H1 (cell line): ENCODE measurements around the gene UBASH3B. TPM values are rescaled to one million over a fixed set of nuclear protein-coding genes. Genes with fewer than 3 reads are reported as not detected.

Experiments
- CTCF ChIA-PET: fragments of 300-600 bp; sonication (Branson Sonifier 250); formaldehyde crosslinking; loops from one replicate; lab custom pipeline; 2021; ENCODE audit not compliant: partially characterized antibody; lab: Charles Lee
- POLR2A ChIA-PET: fragments of 300-600 bp; sonication (Branson Sonifier 250); formaldehyde crosslinking; loops from one replicate; lab custom pipeline; 2021; ENCODE audit warnings: inconsistent platforms; ENCODE audit not compliant: partially characterized antibody; lab: Charles Lee
- DNase-seq, 2 experiments: peaks; one replicate each; pipeline versions ENCODE4 v3.0.0 to v3.0.0-alpha.2; 2010 to 2022; ENCODE audit warnings: low spot score in 2 of 2, low read depth in 1 of 2, mixed read lengths in 1 of 2
- FAIRE-seq: peaks from 2 replicates; lab custom pipeline; 2011; peaks lifted over from hg19 to GRCh38; lab: Jason Lieb, UNC
- H2AFZ ChIP-seq: 2 replicates; pipeline ENCODE4 v1.8.1; 2012; ENCODE audit warnings: low read length, inconsistent platforms
- H2AK5ac ChIP-seq: 2 replicates; pipeline ENCODE4 v1.6.1; 2013; ENCODE audit warnings: low read depth, low read length
- H2BK120ac ChIP-seq: replicated peaks from 2 replicates; pipeline ENCODE3; 2013; ENCODE audit warnings: low read depth, low read length, inconsistent platforms
- H2BK12ac ChIP-seq: 2 replicates; pipeline ENCODE4 v1.6.1; 2013; ENCODE audit warnings: low read depth, low read length
- H2BK15ac ChIP-seq: 2 replicates; pipeline ENCODE4 v1.6.1; 2013; ENCODE audit warnings: low read length
- H2BK20ac ChIP-seq: 2 replicates; pipeline ENCODE4 v1.6.1; 2013; ENCODE audit warnings: low read length
- H2BK5ac ChIP-seq: 2 replicates; pipeline ENCODE4 v1.6.1; 2013; ENCODE audit warnings: low read depth, low read length
- H3K14ac ChIP-seq: 2 replicates; pipeline ENCODE4 v1.6.1; 2013; ENCODE audit warnings: inconsistent platforms; ENCODE audit not compliant: insufficient read length
- H3K18ac ChIP-seq: 2 replicates; pipeline ENCODE4 v1.6.1; 2013; ENCODE audit warnings: low read length; ENCODE audit errors: extremely low read depth
- H3K23ac ChIP-seq: 2 replicates; pipeline ENCODE4 v1.6.1; 2013; ENCODE audit warnings: inconsistent platforms; ENCODE audit not compliant: insufficient read length
- H3K23me2 ChIP-seq: 2 replicates; pipeline ENCODE4 v1.6.1; 2013; ENCODE audit warnings: low read depth, low read length
- H3K27ac ChIP-seq: 2 replicates; pipeline ENCODE4 v1.6.1; 2011; ENCODE audit warnings: low read depth, low read length, inconsistent platforms
- H3K27me3 ChIP-seq, 4 experiments: replicated peaks in 1 of 4; 1 replicate in 1 of 4; 2 replicates in 3 of 4; pipeline versions ENCODE4 v1.6.1 to v1.8.1; 2011 to 2013; ENCODE audit warnings: low read length in 3 of 4, mild to moderate bottlenecking in 3 of 4, inconsistent platforms in 2 of 4, mixed read lengths in 2 of 4, moderate library complexity in 1 of 4; ENCODE audit not compliant: control insufficient read depth in 3 of 4, insufficient read depth in 3 of 4; ENCODE audit errors: extremely low read depth in 1 of 4
- H3K36me3 ChIP-seq, 4 experiments: 2 replicates each; pipeline versions ENCODE4 v1.6.1 to v1.8.1; 2011 to 2013; ENCODE audit warnings: mild to moderate bottlenecking in 4 of 4, low read length in 3 of 4, moderate library complexity in 2 of 4, control low read depth in 1 of 4, inconsistent platforms in 1 of 4; ENCODE audit not compliant: insufficient read depth in 4 of 4, control insufficient read depth in 2 of 4
- H3K4ac ChIP-seq: replicated peaks from 2 replicates; pipeline ENCODE3; 2013; ENCODE audit warnings: low read length, low read depth, mixed read lengths, inconsistent platforms; ENCODE audit not compliant: insufficient read length
- H3K4me1 ChIP-seq, 4 experiments: replicated peaks in 1 of 4; 1 replicate in 1 of 4; 2 replicates in 3 of 4; pipeline versions ENCODE4 v1.6.1 to v1.8.1; 2011 to 2013; ENCODE audit warnings: low read length in 3 of 4, inconsistent platforms in 2 of 4, mixed read lengths in 1 of 4; ENCODE audit not compliant: insufficient read depth in 4 of 4, control insufficient read depth in 3 of 4
- H3K4me2 ChIP-seq, 2 experiments: 2 replicates each; pipeline versions ENCODE4 v1.6.1 to v1.8.1; 2011 to 2013; ENCODE audit warnings: low read depth in 2 of 2, low read length in 2 of 2, control low read depth in 1 of 2, inconsistent platforms in 1 of 2, mild to moderate bottlenecking in 1 of 2; ENCODE audit not compliant: insufficient read depth in 1 of 2
- H3K4me3 ChIP-seq, 4 experiments: fragments of 200-600, 300-600 bp in 1 of 4; sonication (generic), shearing (Covaris generic), sonication (Bioruptor Twin) in 1 of 4; 2 replicates each; pipeline versions ENCODE4 v1.5.1 to v1.8.1; 2011 to 2016; ENCODE audit warnings: low read length in 4 of 4, low read depth in 3 of 4, control low read depth in 2 of 4, inconsistent platforms in 2 of 4, mild to moderate bottlenecking in 2 of 4, mixed read lengths in 1 of 4, moderate library complexity in 1 of 4; ENCODE audit not compliant: insufficient read depth in 2 of 4; ENCODE audit errors: extremely low read depth in 1 of 4
- H3K56ac ChIP-seq: replicated peaks from 2 replicates; pipeline ENCODE3; 2013; ENCODE audit warnings: low read depth, mild to moderate bottlenecking, mixed read lengths, low read length, inconsistent platforms; ENCODE audit not compliant: insufficient read length
- H3K79me1 ChIP-seq: 2 replicates; pipeline ENCODE4 v1.6.1; 2013; ENCODE audit warnings: low read depth, low read length, control low read depth
- H3K79me2 ChIP-seq, 2 experiments: 2 replicates each; pipeline versions ENCODE4 v1.6.1 to v1.8.1; 2012 to 2013; ENCODE audit warnings: low read length in 2 of 2, mild to moderate bottlenecking in 2 of 2, inconsistent platforms in 1 of 2; ENCODE audit not compliant: insufficient read depth in 2 of 2, control insufficient read depth in 1 of 2
- H3K9ac ChIP-seq, 4 experiments: replicated peaks in 1 of 4; 1 replicate in 1 of 4; 2 replicates in 3 of 4; pipeline versions ENCODE4 v1.6.1 to v1.8.1; 2011 to 2013; ENCODE audit warnings: low read depth in 3 of 4, low read length in 3 of 4, control low read depth in 2 of 4, mild to moderate bottlenecking in 2 of 4, moderate library complexity in 2 of 4, inconsistent platforms in 1 of 4; ENCODE audit errors: extremely low read depth in 1 of 4
- H3K9me3 ChIP-seq, 2 experiments: 2 replicates each; pipeline versions ENCODE4 v1.6.1 to v1.8.1; 2012 to 2013; ENCODE audit warnings: mild to moderate bottlenecking in 2 of 2, moderate library complexity in 2 of 2, control low read depth in 1 of 2, inconsistent platforms in 1 of 2, low read depth in 1 of 2, low read length in 1 of 2, mixed read lengths in 1 of 2; ENCODE audit not compliant: insufficient read depth in 2 of 2
- H4K20me1 ChIP-seq, 2 experiments: replicated peaks in 1 of 2; 2 replicates each; pipeline versions ENCODE3 to v1.8.1; 2011 to 2013; ENCODE audit warnings: inconsistent platforms in 2 of 2, low read length in 2 of 2, mild to moderate bottlenecking in 1 of 2; ENCODE audit not compliant: insufficient read depth in 2 of 2, control insufficient read depth in 1 of 2
- H4K5ac ChIP-seq: 2 replicates; pipeline ENCODE4 v1.6.1; 2013; ENCODE audit warnings: low read length, low read depth, mixed read lengths, inconsistent platforms; ENCODE audit not compliant: insufficient read length
- H4K8ac ChIP-seq: 2 replicates; pipeline ENCODE4 v1.8.0; 2013; ENCODE audit warnings: mild to moderate bottlenecking, moderate library complexity, low read length, inconsistent platforms; ENCODE audit not compliant: insufficient read depth; ENCODE audit errors: extremely low read depth
- H4K91ac ChIP-seq: replicated peaks from 2 replicates; pipeline ENCODE3; 2013; ENCODE audit warnings: low read length, mixed read lengths, inconsistent platforms; ENCODE audit not compliant: insufficient read length
- ASH2L ChIP-seq: fragments of 200-600, 300-600 bp; sonication (generic); IDR thresholded peaks from one replicate; pipeline ENCODE4 v1.7.1; 2017; ENCODE audit warnings: low read length
- CHD2 ChIP-seq: IDR thresholded peaks from 2 replicates; pipeline ENCODE4 v1.6.1; 2012; ENCODE audit warnings: low read length, improper control_type of control experiment
- CREB1 ChIP-seq: IDR thresholded peaks from 2 replicates; pipeline ENCODE4 v1.6.1; 2012; ENCODE audit warnings: inconsistent platforms
- GTF2F1 ChIP-seq: IDR thresholded peaks from 2 replicates; pipeline ENCODE4 v1.6.1; 2012; ENCODE audit warnings: low read depth, low read length, improper control_type of control experiment, borderline replicate concordance
- HDAC2 ChIP-seq, 2 experiments: fragments of 300-600 bp in 1 of 2; sonication (generic) in 1 of 2; IDR thresholded peaks; 2 replicates each; pipeline ENCODE4 v1.6.1; 2011 to 2012; ENCODE audit warnings: low read depth in 2 of 2, low read length in 2 of 2, mild to moderate bottlenecking in 2 of 2, moderate library complexity in 2 of 2, borderline replicate concordance in 1 of 2, inconsistent platforms in 1 of 2
- JUN ChIP-seq: IDR thresholded peaks from 2 replicates; pipeline ENCODE4 v1.6.1; 2011; ENCODE audit warnings: low read depth, mild to moderate bottlenecking, improper control_type of control experiment, low read length
- KDM5A ChIP-seq: fragments of 200-600 bp; IDR thresholded peaks from 2 replicates; pipeline ENCODE4 v1.7.1; 2012; ENCODE audit warnings: mild to moderate bottlenecking, low read length, inconsistent platforms, mixed read lengths
- POLR2AphosphoS5 ChIP-seq: IDR thresholded peaks from 2 replicates; pipeline ENCODE4 v1.6.1; 2011; ENCODE audit warnings: low read depth, low read length
- POU5F1 ChIP-seq: IDR thresholded peaks from 2 replicates; pipeline ENCODE4 v1.6.1; 2011; ENCODE audit warnings: low read depth, mild to moderate bottlenecking, low read length, moderate library complexity
- SAP30 ChIP-seq: fragments of 300-600 bp; sonication (generic); IDR thresholded peaks from 2 replicates; pipeline ENCODE4 v1.7.1; 2012; ENCODE audit warnings: low read length, moderate library complexity, mild to moderate bottlenecking, inconsistent platforms; ENCODE audit not compliant: insufficient read depth, insufficient replicate concordance
- SP2 ChIP-seq: IDR thresholded peaks from 2 replicates; pipeline ENCODE4 v1.6.1; 2012; ENCODE audit warnings: mild to moderate bottlenecking, low read length, inconsistent platforms
- TCF12 ChIP-seq: IDR thresholded peaks from 2 replicates; pipeline ENCODE4 v1.6.1; 2011; ENCODE audit warnings: low read depth, mild to moderate bottlenecking, low read length
- polyA plus RNA-seq, 7 experiments: library from polyadenylated mRNA; depleted of rRNA in 3 of 7; stranded (reverse) in 5 of 7; unstranded in 2 of 7; fragments of >200 nt in 5 of 7; fragments of 200-250 nt in 2 of 7; gene quantifications; 1 replicate in 5 of 7; 2 replicates in 1 of 7; 4 replicates in 1 of 7; pipeline versions ENCODE4 v1.2.1 to v1.2.3, GENCODE V29; 2011 to 2013; ENCODE audit warnings: missing spikeins in 2 of 7, mixed read lengths in 2 of 7
- total RNA-seq: library from RNA; stranded (reverse); fragmentation: NEBNext Ultra II Directional; extraction: Animal tissue kit (Norgen Biotek cat#: 25700); gene quantifications from 2 replicates; pipeline ENCODE4 v1.2.1, GENCODE V29; 2021

The UBASH3B gene
- total and polyA plus RNA-seq, 2 of the 8 experiments (the other 6 are each of a cell fraction or from before 2014, with no cell fraction given), result 7.5 to 9.5 TPM

- Histone ChIP-seq H2BK12ac (no peak overlapping the region), H3K79me2 (no peaks in the 10 kb centered on the region), H3K4me2 (no peak overlapping the region), H2AFZ (no peak overlapping the region), H3K9me3 (peaks cover 34 to 36% of the 10 kb centered on the region in 2 experiments), H3K56ac (no peak overlapping the region), H3K4me1 (no peaks in the 10 kb centered on the region), H4K91ac (no peak overlapping the region), H2BK5ac (no peak overlapping the region), H3K36me3 (peaks cover 0 to 5% (median 0%) of the 10 kb centered on the region in 4 experiments; a peak in 2 of 8 replicates), H3K14ac (no peak overlapping the region), H2AK5ac (no peak overlapping the region), H4K5ac (no peak overlapping the region), H3K4ac (no peak overlapping the region), H2BK15ac (no peak overlapping the region), H3K27ac (no peak overlapping the region), H3K27me3 (no peaks in the 10 kb centered on the region), H3K23me2 (no peaks in the 10 kb centered on the region), H4K8ac (no peak overlapping the region), H3K4me3 (no peak overlapping the region), H3K23ac (no peak overlapping the region), H2BK20ac (no peak overlapping the region), H3K79me1 (no peaks in the 10 kb centered on the region), H2BK120ac (no peak overlapping the region), H4K20me1 (no peaks in the 10 kb centered on the region), H3K18ac (no peak overlapping the region), H3K9ac (no peak overlapping the region)
- ChIA-PET POLR2A (interaction anchor here (1.2 to 1.3 kb wide), 2 partner anchors 9 to 12 kb away, joined by 3 to 5 read pairs; no protein-coding TSS in a partner anchor), CTCF (interaction anchor here (1.4 to 3.2 kb wide), 4 partner anchors 12 to 32 kb away, joined by 4 to 13 read pairs (median 7); no protein-coding TSS in a partner anchor)
- FAIRE-seq, result no peak
- no peak for DNase-seq
- TF ChIP-seq GTF2F1, result no peak
- no peak for TF ChIP-seq TCF12
- no peak for TF ChIP-seq JUN
- no peak for TF ChIP-seq CREB1
- TF ChIP-seq HDAC2 (IDR thresholded peaks at IDR 0.05; ENCODE audit: borderline replicate concordance in 1 of 2, low read depth in 2 of 2, low read length in 2 of 2), result no peak
- no peak for TF ChIP-seq POLR2AphosphoS5
- TF ChIP-seq SP2, result no peak
- no peak for TF ChIP-seq ASH2L
- TF ChIP-seq SAP30, result no peak
- TF ChIP-seq CHD2, result no peak
- TF ChIP-seq POU5F1, result no peak
- no peak for TF ChIP-seq KDM5A
Observed at GRCh38 chr11:122821169-122821568, 165.6 kb downstream of the UBASH3B start.
